ENCODE results near the gene ROBO2. TPM values are rescaled to one million over a fixed set of nuclear protein-coding genes. Genes with fewer than 3 reads are reported as not detected.

The ROBO2 gene
- total RNA-seq, 2 donors from 2014 or later = 0.74 to 0.88 TPM

DNA sequence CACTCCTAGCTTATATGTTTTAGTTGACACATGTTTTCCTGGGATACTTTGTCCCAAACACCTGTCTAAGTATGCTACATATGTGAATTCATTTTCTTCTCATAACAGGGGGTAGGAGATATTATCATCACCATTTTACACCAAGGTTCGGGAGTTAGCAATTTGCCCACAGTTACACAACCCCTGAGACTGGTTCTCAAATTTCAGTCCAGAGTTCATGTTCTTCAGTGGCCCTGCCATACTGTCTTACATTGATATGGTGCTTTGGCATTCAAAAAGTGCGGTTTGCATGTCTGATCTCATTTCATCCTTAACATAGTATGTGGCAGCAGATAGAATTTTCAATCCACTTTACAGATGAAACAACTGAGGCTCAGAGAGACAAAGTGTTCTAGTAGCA, 38.4 kb downstream of the ROBO2 start:
- intact Hi-C loops (cut with DNase I) = no loop called here
- Histone ChIP-seq H3K36me3 (no peaks in the 10 kb centered on the region), H3K9ac (ENCODE audit: low read depth in 2 of 2, low read length in 2 of 2) (no peak overlapping the region), H3K4me3 (no peak overlapping the region), H3K9me3 (no peaks in the 10 kb centered on the region), H3K27ac (no peak overlapping the region), H3K27me3 (no peaks in the 10 kb centered on the region), H3K4me1 (no peaks in the 10 kb centered on the region)
- no peak for TF ChIP-seq CTCF (IDR thresholded peaks at IDR 0.05)
- no peak for DNase-seq

- no peak for DNase-seq
- intact Hi-C loops (cut with DNase I) = no loop called here
- Histone ChIP-seq H3K27me3 (no peaks in the 10 kb centered on the region), H3K9me3 (no peaks in the 10 kb centered on the region), H3K27ac (no peak overlapping the region), H3K9ac (ENCODE audit: low read depth in 2 of 2, low read length in 2 of 2) (no peak overlapping the region), H3K4me1 (no peaks in the 10 kb centered on the region), H3K4me3 (no peak overlapping the region), H3K36me3 (no peaks in the 10 kb centered on the region)
- no peak for TF ChIP-seq CTCF (IDR thresholded peaks at IDR 0.05)
Measured at GRCh38 chr3:77079988-77080610, 40.2 kb downstream of the ROBO2 start.

GRCh38 chr3:77081240-77081661, 41.4 kb downstream of the ROBO2 start:
- no peaks in the 10 kb centered on the region for H3K9me3 ChIP-seq
- intact Hi-C loops (cut with DNase I) = no loop called here
- H3K4me1 ChIP-seq = no peaks in the 10 kb centered on the region
- no peak overlapping the region for H3K27ac ChIP-seq
- H3K36me3 ChIP-seq = no peaks in the 10 kb centered on the region
- no peak overlapping the region for H3K4me3 ChIP-seq
- no peaks in the 10 kb centered on the region for H3K27me3 ChIP-seq
- no peak for DNase-seq
- no peak overlapping the region for H3K9ac ChIP-seq (ENCODE audit: low read depth in 2 of 2, low read length in 2 of 2)
- no peak for TF ChIP-seq CTCF (IDR thresholded peaks at IDR 0.05)

DNA sequence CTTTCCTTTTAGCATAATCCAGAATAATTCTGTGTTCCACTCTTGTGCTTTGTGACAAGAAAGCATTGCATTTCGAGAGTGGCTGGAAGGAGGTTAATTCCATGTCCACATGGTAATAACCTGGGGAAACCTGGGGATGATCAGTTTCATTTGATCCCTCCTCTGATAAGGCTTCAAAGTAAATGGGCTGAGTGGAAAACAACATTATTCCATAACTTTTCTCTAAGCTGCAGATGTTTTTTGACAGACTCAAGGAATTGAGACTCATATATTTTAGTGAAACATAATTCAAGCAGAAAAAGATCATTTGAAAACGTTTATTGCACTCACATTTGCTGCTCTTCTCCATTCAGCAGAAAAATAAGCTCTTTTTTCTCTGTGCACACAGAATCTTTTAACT, 44.6 kb downstream of the ROBO2 start:
- no peaks in the 10 kb centered on the region for H3K9me3 ChIP-seq
- H3K27ac ChIP-seq = no peak overlapping the region
- TF ChIP-seq CTCF (IDR thresholded peaks at IDR 0.05) = no peak
- no peaks in the 10 kb centered on the region for H3K4me1 ChIP-seq
- no peak overlapping the region for H3K9ac ChIP-seq (ENCODE audit: low read depth in 2 of 2, low read length in 2 of 2)
- H3K27me3 ChIP-seq = no peaks in the 10 kb centered on the region
- no peak overlapping the region for H3K4me3 ChIP-seq
- intact Hi-C loops (cut with DNase I) = no loop called here
- no peaks in the 10 kb centered on the region for H3K36me3 ChIP-seq
- no peak for DNase-seq

- Histone ChIP-seq H3K36me3 (no peaks in the 10 kb centered on the region), H3K4me1 (no peaks in the 10 kb centered on the region), H3K4me3 (no peak overlapping the region), H3K9me3 (no peaks in the 10 kb centered on the region), H3K9ac (ENCODE audit: low read depth in 2 of 2, low read length in 2 of 2) (no peak overlapping the region), H3K27me3 (no peaks in the 10 kb centered on the region), H3K27ac (no peak overlapping the region)
- intact Hi-C loops (cut with DNase I) = no loop called here
- no peak for DNase-seq
- TF ChIP-seq CTCF (IDR thresholded peaks at IDR 0.05) = no peak
Measured at GRCh38 chr3:77086408-77086807, 46.5 kb downstream of the ROBO2 start.
